HCT116 (cell line): ENCODE results near the gene CELF4. TPM values are rescaled to one million over a fixed set of nuclear protein-coding genes. Genes with fewer than 3 reads are reported as not detected.

ENCODE experiments used
- ATAC-seq: fragments of 200-7000 bp; cut with Tn5 transposase; 2 replicates; pipeline ENCODE4 v1.9.1; 2020; ENCODE audit warnings: mild to moderate bottlenecking, moderate library complexity
- BruUV-seq: library from RNA; stranded (reverse); fragments of 400-500 nt; replicated peaks from 2 replicates; lab custom pipeline; 2021; lab: Mats Ljungman, UMichigan
- CTCF ChIA-PET: fragments of 300-600 bp; sonication (Branson Sonifier 250); formaldehyde crosslinking; loops from one replicate; lab custom pipeline; 2021; ENCODE audit warnings: antibody characterized with exemption; lab: Charles Lee
- POLR2A ChIA-PET: fragments of 300-600, 350-600 bp; sonication (Branson Sonifier 250); formaldehyde crosslinking; loops from one replicate; lab custom pipeline; 2021; ENCODE audit warnings: antibody characterized with exemption; lab: Charles Lee
- RAD21 ChIA-PET, 2 experiments: fragments of 300-600 bp; sonication (Branson Sonifier 250); formaldehyde crosslinking; loops; one replicate each; lab custom pipeline; 2023; ENCODE audit warnings: low total read pairs in 2 of 2; ENCODE audit not compliant: uncharacterized antibody in 2 of 2, unreplicated experiment in 2 of 2, low non-redundant PET in 1 of 2; lab: Charles Lee
- DNase-seq: peaks from one replicate; pipeline ENCODE4 v3.0.0-alpha.2; 2010; ENCODE audit warnings: low read depth, low spot score
- H2AFZ ChIP-seq: fragments of 200-600 bp; shearing (Covaris generic), sonication (generic); 2 replicates; pipeline ENCODE4 v1.6.1; 2017; ENCODE audit warnings: low read depth, mixed run types, mixed read lengths, antibody characterized with exemption, low read length; ENCODE audit not compliant: poor library complexity, severe bottlenecking
- H3K27ac ChIP-seq: 2 replicates; pipeline ENCODE4 v1.5.1; 2012; ENCODE audit warnings: low read depth, low read length
- H3K27me3 ChIP-seq: fragments of 200-600 bp; sonication (generic); 2 replicates; pipeline ENCODE4 v1.6.1; 2016; ENCODE audit warnings: mixed run types, low read length, mixed read lengths; ENCODE audit not compliant: insufficient read depth
- H3K36me3 ChIP-seq, 2 experiments: fragments of 200-500 bp in 1 of 2; fragments of 200-600 bp in 1 of 2; sonication (Bioruptor generic) in 1 of 2; sonication (generic) in 1 of 2; 2 replicates each; pipeline versions ENCODE4 v1.5.1 to v1.6.1; 2014 to 2016; ENCODE audit warnings: low read length in 2 of 2, inconsistent platforms in 1 of 2, mixed read lengths in 1 of 2, mixed run types in 1 of 2; ENCODE audit not compliant: insufficient read depth in 2 of 2, control insufficient read depth in 1 of 2
- H3K4me1 ChIP-seq, 2 experiments: fragments of 200-600 bp in 1 of 2; sonication (generic) in 1 of 2; 2 replicates each; pipeline versions ENCODE4 v1.5.1 to v1.6.1; 2012 to 2017; ENCODE audit warnings: low read length in 2 of 2, inconsistent platforms in 1 of 2, mild to moderate bottlenecking in 1 of 2, mixed read lengths in 1 of 2, mixed run types in 1 of 2, moderate library complexity in 1 of 2; ENCODE audit not compliant: insufficient read depth in 2 of 2, control insufficient read depth in 1 of 2
- H3K4me2 ChIP-seq: fragments of 200-600 bp; sonication (generic); 2 replicates; pipeline ENCODE4 v1.6.1; 2017; ENCODE audit warnings: mixed run types, low read length, mixed read lengths
- H3K4me3 ChIP-seq, 2 experiments: fragments of 200-600 bp in 1 of 2; sonication (generic) in 1 of 2; replicated peaks in 1 of 2; 2 replicates each; pipeline ENCODE4 v1.5.1; 2011 to 2016; ENCODE audit warnings: low read length in 2 of 2, control low read depth in 1 of 2, low read depth in 1 of 2, mild to moderate bottlenecking in 1 of 2, mixed read lengths in 1 of 2, mixed run types in 1 of 2
- H3K79me2 ChIP-seq: fragments of 200-600 bp; sonication (generic); 2 replicates; pipeline ENCODE4 v1.6.1; 2017; ENCODE audit warnings: mild to moderate bottlenecking, mixed run types, low read length, moderate library complexity, mixed read lengths; ENCODE audit not compliant: insufficient read depth
- H3K9ac ChIP-seq: fragments of 200-600 bp; sonication (generic); 2 replicates; pipeline ENCODE4 v1.6.1; 2016; ENCODE audit warnings: low read length, mixed read lengths
- H3K9me2 ChIP-seq: fragments of 200-600 bp; sonication (generic), shearing (Covaris generic); 2 replicates; pipeline ENCODE4 v1.6.1; 2017; ENCODE audit warnings: mixed run types, mild to moderate bottlenecking, moderate library complexity; ENCODE audit not compliant: insufficient read depth
- H3K9me3 ChIP-seq, 2 experiments: fragments of 200-500 bp in 1 of 2; fragments of 200-600 bp in 1 of 2; sonication (Bioruptor generic) in 1 of 2; sonication (generic) in 1 of 2; 2 replicates each; pipeline ENCODE4 v1.6.1; 2014 to 2017; ENCODE audit warnings: low read length in 2 of 2, mixed read lengths in 2 of 2, inconsistent platforms in 1 of 2, low read depth in 1 of 2, mild to moderate bottlenecking in 1 of 2, mixed run types in 1 of 2, moderate library complexity in 1 of 2; ENCODE audit not compliant: control insufficient read depth in 1 of 2, insufficient read depth in 1 of 2
- H4K20me1 ChIP-seq: fragments of 200-600 bp; sonication (generic), shearing (Covaris generic); 2 replicates; pipeline ENCODE4 v1.6.1; 2017; ENCODE audit warnings: mixed run types, mild to moderate bottlenecking, moderate library complexity; ENCODE audit not compliant: insufficient read depth
- CEBPB ChIP-seq: IDR thresholded peaks from 2 replicates; pipeline ENCODE4 v1.6.1; 2012; ENCODE audit warnings: low read depth
- EGR1 ChIP-seq: IDR thresholded peaks from 2 replicates; pipeline ENCODE4 v1.6.1; 2012; ENCODE audit warnings: low read depth
- EZH2 ChIP-seq: fragments of 200-600 bp; sonication (generic); IDR thresholded peaks from 2 replicates; pipeline ENCODE4 v1.6.1; 2017; ENCODE audit warnings: antibody characterized with exemption, mixed run types
- EZH2phosphoT487 ChIP-seq: fragments of 200-600 bp; IDR thresholded peaks from 2 replicates; pipeline ENCODE4 v1.6.1; 2018; ENCODE audit warnings: antibody characterized with exemption, borderline replicate concordance
- FOSL1 ChIP-seq: IDR thresholded peaks from 2 replicates; pipeline ENCODE4 v1.6.1; 2012; ENCODE audit warnings: low read depth
- JUND ChIP-seq: IDR thresholded peaks from 2 replicates; pipeline ENCODE4 v1.6.1; 2012
- POLR2A ChIP-seq: IDR thresholded peaks from 2 replicates; pipeline ENCODE4 v1.7.0; 2011; ENCODE audit warnings: borderline replicate concordance; ENCODE audit not compliant: insufficient read depth, insufficient read length; ENCODE audit errors: extremely low read depth
- POLR2AphosphoS5 ChIP-seq: IDR thresholded peaks from 2 replicates; pipeline ENCODE4 v1.6.1; 2011; ENCODE audit warnings: mild to moderate bottlenecking, low read depth, low read length, moderate library complexity
- RAD21 ChIP-seq: IDR thresholded peaks from 2 replicates; pipeline ENCODE4 v1.6.1; 2012; ENCODE audit warnings: low read depth, mild to moderate bottlenecking
- SIN3A ChIP-seq: IDR thresholded peaks from 2 replicates; pipeline ENCODE4 v1.6.1; 2012; ENCODE audit warnings: low read depth
- ZFX ChIP-seq: fragments of 450-650 bp; IDR thresholded peaks from 2 replicates; pipeline ENCODE4 v1.6.1; 2017
- intact Hi-C: fragments of 100-400 bp; cut with micrococcal nuclease; formaldehyde crosslinking; loops from 2 replicates; pipeline ENCODE4 v1.10.0; 2022
- total RNA-seq: library from RNA; stranded (reverse); gene quantifications from one replicate; pipeline ENCODE4 v1.2.1, GENCODE V29; 2021; ENCODE audit not compliant: unreplicated experiment
- TF ChIP-seq, protein P1 (sequence below): IDR thresholded peaks from 2 replicates; pipeline ENCODE4 v1.6.1; 2012
- TF ChIP-seq, protein P2 (sequence below): IDR thresholded peaks from 2 replicates; pipeline ENCODE4 v1.6.1; 2012
- TF ChIP-seq, protein P3 (sequence below), 3 experiments: fragments of 200-600 bp in 1 of 3; sonication (generic) in 1 of 3; IDR thresholded peaks in 2 of 3; conservative IDR thresholded peaks in 1 of 3; 2 replicates each; pipeline ENCODE4 v1.5.1; 2012 to 2017; ENCODE audit warnings: low read depth in 2 of 3, low read length in 2 of 3, antibody characterized with exemption in 1 of 3, borderline replicate concordance in 1 of 3, control low read depth in 1 of 3, mild to moderate bottlenecking in 1 of 3, mixed read lengths in 1 of 3, mixed run types in 1 of 3, moderate library complexity in 1 of 3; ENCODE audit not compliant: insufficient read depth in 1 of 3
- TF ChIP-seq, protein P4 (sequence below): IDR thresholded peaks from 2 replicates; pipeline ENCODE4 v1.6.1; 2011; ENCODE audit warnings: mild to moderate bottlenecking, low read length, moderate library complexity; ENCODE audit not compliant: insufficient replicate concordance; ENCODE audit errors: extremely low read depth

The CELF4 gene
- total RNA-seq, 1 experiment from 2014 or later, result not detected

DNA sequence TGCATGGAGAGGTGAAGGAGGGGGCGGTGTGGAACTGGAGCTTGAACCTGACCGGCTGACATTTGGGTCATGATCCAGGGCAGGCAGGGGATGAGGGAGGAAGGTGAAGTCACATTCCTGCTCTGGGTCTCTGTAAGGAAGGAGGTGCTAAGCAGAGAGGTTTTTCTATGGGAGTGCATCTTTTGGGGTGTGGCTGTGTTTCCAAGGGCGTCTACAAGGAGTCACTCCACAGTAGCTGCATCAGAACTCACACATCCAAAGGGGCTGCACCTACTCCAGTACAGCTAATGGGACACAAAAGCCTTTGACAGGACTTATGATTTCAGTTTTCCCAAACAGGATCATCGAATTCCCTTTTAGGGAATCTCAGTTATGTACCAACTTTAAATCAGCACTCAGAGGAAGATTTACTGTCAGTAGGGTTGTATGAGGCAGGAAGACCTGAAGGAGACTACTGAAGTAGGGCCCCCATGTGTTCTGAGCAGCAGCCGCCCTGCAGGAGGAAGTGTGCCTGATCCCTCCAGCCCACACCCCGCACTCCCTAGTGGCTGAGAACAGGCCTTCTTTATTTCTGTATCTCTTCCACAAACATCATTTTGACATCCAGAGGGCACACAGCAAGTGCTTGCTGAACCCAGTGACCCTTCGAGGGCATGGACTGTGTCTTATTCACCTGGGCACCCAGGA is 137.2 kb downstream of the CELF4 start:
- ChIA-PET CTCF (no interaction called here), POLR2A (no interaction called here), RAD21 (no interaction called here)
- no peaks in the 10 kb centered on the region for H3K27me3 ChIP-seq
- DNase-seq, result no peak
- H3K4me2 ChIP-seq, result no peak overlapping the region
- TF ChIP-seq, protein P1, sequence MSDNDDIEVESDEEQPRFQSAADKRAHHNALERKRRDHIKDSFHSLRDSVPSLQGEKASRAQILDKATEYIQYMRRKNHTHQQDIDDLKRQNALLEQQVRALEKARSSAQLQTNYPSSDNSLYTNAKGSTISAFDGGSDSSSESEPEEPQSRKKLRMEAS, result no peak
- TF ChIP-seq POLR2A (no peak), EZH2phosphoT487 (no peak), SIN3A (no peak), JUND (no peak), FOSL1 (no peak), ZFX (no peak)
- TF ChIP-seq, protein P2, sequence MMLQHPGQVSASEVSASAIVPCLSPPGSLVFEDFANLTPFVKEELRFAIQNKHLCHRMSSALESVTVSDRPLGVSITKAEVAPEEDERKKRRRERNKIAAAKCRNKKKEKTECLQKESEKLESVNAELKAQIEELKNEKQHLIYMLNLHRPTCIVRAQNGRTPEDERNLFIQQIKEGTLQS, result no peak
- ATAC-seq, result no peak
- H3K36me3 ChIP-seq, result no peaks in the 10 kb centered on the region
- no peak overlapping the region for H3K4me3 ChIP-seq
- no peaks in the 10 kb centered on the region for H4K20me1 ChIP-seq
- H3K79me2 ChIP-seq, result no peaks in the 10 kb centered on the region
- BruUV-seq, result no TSS peak
- no peak overlapping the region for H3K27ac ChIP-seq
- H3K4me1 ChIP-seq, result peaks cover 5 to 15% of the 10 kb centered on the region in 2 experiments; a peak in 3 of 4 replicates
- no peaks in the 10 kb centered on the region for H3K9me2 ChIP-seq
- H2AFZ ChIP-seq, result no peak overlapping the region
- intact Hi-C loops, result no loop called here
- no peak overlapping the region for H3K9ac ChIP-seq
- no peaks in the 10 kb centered on the region for H3K9me3 ChIP-seq

DNA sequence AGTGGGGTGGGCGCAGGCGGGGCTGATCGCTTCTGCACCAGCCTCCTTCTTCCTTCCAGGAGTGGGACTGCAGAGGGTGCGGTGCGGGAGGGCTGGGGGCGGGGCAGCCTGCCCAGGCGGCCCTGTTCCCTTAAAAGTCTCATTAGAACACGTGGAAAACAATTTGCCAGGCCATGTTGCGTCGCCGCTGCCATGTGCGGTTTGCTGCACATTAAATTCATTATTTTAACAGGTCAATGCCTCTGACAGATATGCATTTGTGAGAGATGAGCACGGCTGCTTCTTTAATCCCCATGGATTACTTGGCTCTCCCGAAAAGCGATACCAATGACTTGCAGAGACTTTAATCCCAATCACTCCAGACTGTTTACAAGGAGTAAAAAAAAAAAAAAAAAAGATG is 139.0 kb downstream of the CELF4 start:
- intact Hi-C loops, result no loop called here
- no peak for TF ChIP-seq RAD21
- TF ChIP-seq ZFX, result no peak
- no peak for TF ChIP-seq POLR2AphosphoS5
- TF ChIP-seq EZH2, result no peak
- TF ChIP-seq POLR2A, result no peak
- TF ChIP-seq, protein P3, sequence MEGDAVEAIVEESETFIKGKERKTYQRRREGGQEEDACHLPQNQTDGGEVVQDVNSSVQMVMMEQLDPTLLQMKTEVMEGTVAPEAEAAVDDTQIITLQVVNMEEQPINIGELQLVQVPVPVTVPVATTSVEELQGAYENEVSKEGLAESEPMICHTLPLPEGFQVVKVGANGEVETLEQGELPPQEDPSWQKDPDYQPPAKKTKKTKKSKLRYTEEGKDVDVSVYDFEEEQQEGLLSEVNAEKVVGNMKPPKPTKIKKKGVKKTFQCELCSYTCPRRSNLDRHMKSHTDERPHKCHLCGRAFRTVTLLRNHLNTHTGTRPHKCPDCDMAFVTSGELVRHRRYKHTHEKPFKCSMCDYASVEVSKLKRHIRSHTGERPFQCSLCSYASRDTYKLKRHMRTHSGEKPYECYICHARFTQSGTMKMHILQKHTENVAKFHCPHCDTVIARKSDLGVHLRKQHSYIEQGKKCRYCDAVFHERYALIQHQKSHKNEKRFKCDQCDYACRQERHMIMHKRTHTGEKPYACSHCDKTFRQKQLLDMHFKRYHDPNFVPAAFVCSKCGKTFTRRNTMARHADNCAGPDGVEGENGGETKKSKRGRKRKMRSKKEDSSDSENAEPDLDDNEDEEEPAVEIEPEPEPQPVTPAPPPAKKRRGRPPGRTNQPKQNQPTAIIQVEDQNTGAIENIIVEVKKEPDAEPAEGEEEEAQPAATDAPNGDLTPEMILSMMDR (IDR thresholded peaks at IDR 0.05 in 2 of 3, conservative IDR thresholded peaks at IDR 0.05 in 1 of 3; ENCODE audit: borderline replicate concordance in 1 of 3, insufficient read depth in 1 of 3, low read depth in 2 of 3, low read length in 2 of 3), result no peak
- TF ChIP-seq FOSL1, result no peak
- TF ChIP-seq CEBPB, result no peak
- no peak for TF ChIP-seq EGR1
- TF ChIP-seq, protein P2, result no peak
- TF ChIP-seq, protein P4, sequence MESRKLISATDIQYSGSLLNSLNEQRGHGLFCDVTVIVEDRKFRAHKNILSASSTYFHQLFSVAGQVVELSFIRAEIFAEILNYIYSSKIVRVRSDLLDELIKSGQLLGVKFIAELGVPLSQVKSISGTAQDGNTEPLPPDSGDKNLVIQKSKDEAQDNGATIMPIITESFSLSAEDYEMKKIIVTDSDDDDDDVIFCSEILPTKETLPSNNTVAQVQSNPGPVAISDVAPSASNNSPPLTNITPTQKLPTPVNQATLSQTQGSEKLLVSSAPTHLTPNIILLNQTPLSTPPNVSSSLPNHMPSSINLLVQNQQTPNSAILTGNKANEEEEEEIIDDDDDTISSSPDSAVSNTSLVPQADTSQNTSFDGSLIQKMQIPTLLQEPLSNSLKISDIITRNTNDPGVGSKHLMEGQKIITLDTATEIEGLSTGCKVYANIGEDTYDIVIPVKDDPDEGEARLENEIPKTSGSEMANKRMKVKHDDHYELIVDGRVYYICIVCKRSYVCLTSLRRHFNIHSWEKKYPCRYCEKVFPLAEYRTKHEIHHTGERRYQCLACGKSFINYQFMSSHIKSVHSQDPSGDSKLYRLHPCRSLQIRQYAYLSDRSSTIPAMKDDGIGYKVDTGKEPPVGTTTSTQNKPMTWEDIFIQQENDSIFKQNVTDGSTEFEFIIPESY, result no peak

More for the DNA sequence above, 139.0 kb downstream of the CELF4 start:
- H2AFZ ChIP-seq, result no peak overlapping the region
- no TSS peak for BruUV-seq
- H3K27ac ChIP-seq, result no peak overlapping the region
- no peaks in the 10 kb centered on the region for H4K20me1 ChIP-seq
- DNase-seq (no peak), ATAC-seq (no peak)
- no peak overlapping the region for H3K9ac ChIP-seq
- H3K9me2 ChIP-seq, result no peaks in the 10 kb centered on the region
- H3K36me3 ChIP-seq, result no peaks in the 10 kb centered on the region
- RAD21 ChIA-PET, result no interaction called here
- no peaks in the 10 kb centered on the region for H3K79me2 ChIP-seq
- H3K9me3 ChIP-seq, result no peaks in the 10 kb centered on the region
- no peak overlapping the region for H3K4me2 ChIP-seq
- peaks cover 5 to 22% of the 10 kb centered on the region in 2 experiments; a peak in 3 of 4 replicates for H3K4me1 ChIP-seq
- POLR2A ChIA-PET, result no interaction called here
- CTCF ChIA-PET, result no interaction called here
- H3K4me3 ChIP-seq, result no peak overlapping the region
- no peaks in the 10 kb centered on the region for H3K27me3 ChIP-seq
